Keratinocyte (primary cell): Measurements from ENCODE around the gene MTOR. TPM values are rescaled to one million over a fixed set of nuclear protein-coding genes. Genes with fewer than 3 reads are reported as not detected.
A peak's percentile ranks its signal among the peaks of the same experiment; 100 is the strongest.

Experiments
- DNase-seq: peaks from one replicate; pipeline ENCODE4 v3.0.0-alpha.2; 2011; ENCODE audit warnings: low read depth, missing footprints, low spot score
- FAIRE-seq: peaks from 2 replicates; lab custom pipeline; 2011; peaks lifted over from hg19 to GRCh38; lab: Jason Lieb, UNC
- H2AFZ ChIP-seq: 2 replicates; pipeline ENCODE4 v1.6.0; 2012; ENCODE audit warnings: low read length, control low read depth, inconsistent platforms; ENCODE audit not compliant: control insufficient read depth
- H3K27ac ChIP-seq: 2 replicates; pipeline ENCODE4 v1.5.1; 2011; ENCODE audit warnings: low read length; ENCODE audit not compliant: control insufficient read depth, insufficient read depth
- H3K27me3 ChIP-seq: 3 replicates; pipeline ENCODE4 v1.6.0; 2011; ENCODE audit warnings: low read length; ENCODE audit not compliant: control insufficient read depth, insufficient read depth; ENCODE audit errors: extremely low read depth
- H3K36me3 ChIP-seq, 2 experiments: 2 replicates in 1 of 2; 3 replicates in 1 of 2; pipeline ENCODE4 v1.5.1; 2011; ENCODE audit warnings: low read length in 2 of 2, mild to moderate bottlenecking in 1 of 2; ENCODE audit not compliant: control insufficient read depth in 2 of 2, insufficient read depth in 2 of 2; ENCODE audit errors: extremely low read depth in 1 of 2
- H3K4me1 ChIP-seq: 3 replicates; pipeline ENCODE4 v1.5.1; 2011; ENCODE audit warnings: low read length; ENCODE audit not compliant: control insufficient read depth, insufficient read depth; ENCODE audit errors: extremely low read depth
- H3K4me2 ChIP-seq: 3 replicates; pipeline ENCODE4 v1.6.0; 2011; ENCODE audit warnings: low read depth, low read length; ENCODE audit not compliant: control insufficient read depth, insufficient read depth; ENCODE audit errors: extremely low read depth
- H3K4me3 ChIP-seq, 3 experiments: fragments of 200-600 bp in 1 of 3; sonication (generic) in 1 of 3; 2 replicates in 2 of 3; 3 replicates in 1 of 3; pipeline ENCODE4 v1.5.1; 2011 to 2016; ENCODE audit warnings: low read length in 3 of 3, mild to moderate bottlenecking in 3 of 3, control low read depth in 2 of 3, inconsistent platforms in 1 of 3, low read depth in 1 of 3, mixed read lengths in 1 of 3, mixed run types in 1 of 3, moderate library complexity in 1 of 3; ENCODE audit not compliant: control insufficient read depth in 2 of 3, insufficient read depth in 2 of 3; ENCODE audit errors: extremely low read depth in 1 of 3
- H3K79me2 ChIP-seq: 2 replicates; pipeline ENCODE4 v1.6.0; 2012; ENCODE audit warnings: low read length; ENCODE audit not compliant: control insufficient read depth, insufficient read depth
- H3K9ac ChIP-seq: 3 replicates; pipeline ENCODE4 v1.6.0; 2011; ENCODE audit warnings: low read length; ENCODE audit not compliant: control insufficient read depth, insufficient read depth; ENCODE audit errors: extremely low read depth
- H3K9me1 ChIP-seq: 3 replicates; pipeline ENCODE4 v1.6.0; 2011; ENCODE audit warnings: low read length; ENCODE audit not compliant: control insufficient read depth, insufficient read depth; ENCODE audit errors: extremely low read depth
- H3K9me3 ChIP-seq: 2 replicates; pipeline ENCODE4 v1.5.1; 2012; ENCODE audit warnings: low read depth, low read length; ENCODE audit not compliant: control insufficient read depth
- H4K20me1 ChIP-seq: 3 replicates; pipeline ENCODE4 v1.6.0; 2011; ENCODE audit warnings: low read length; ENCODE audit not compliant: control insufficient read depth, insufficient read depth; ENCODE audit errors: extremely low read depth
- CTCF ChIP-seq, 3 experiments: IDR thresholded peaks in 1 of 3; conservative IDR thresholded peaks in 1 of 3; optimal IDR thresholded peaks in 1 of 3; 2 replicates in 2 of 3; 3 replicates in 1 of 3; pipeline versions ENCODE3 to v1.5.1; 2011; ENCODE audit warnings: low read length in 3 of 3, mild to moderate bottlenecking in 3 of 3, moderate library complexity in 2 of 3, control low read depth in 1 of 3, inconsistent platforms in 1 of 3; ENCODE audit not compliant: insufficient read depth in 2 of 3; ENCODE audit errors: extremely low read depth in 1 of 3
- EZH2 ChIP-seq: IDR thresholded peaks from one replicate; pipeline ENCODE4 v1.6.1; 2012; ENCODE audit warnings: inconsistent platforms, mild to moderate bottlenecking, low read length, moderate library complexity
- dilution Hi-C: fragments of 300-500 bp; cut with MboI; formaldehyde crosslinking; loops from one replicate; pipeline ENCODE4 v1.7.0; 2020; ENCODE audit warnings: low sequenced_read_pairs; ENCODE audit not compliant: extremely low pct_ligation_motif_present
- polyA minus RNA-seq, 3 experiments: library from RNA; depleted of rRNA, polyadenylated mRNA; stranded (reverse); fragments of >200 nt; gene quantifications; 1 replicate in 1 of 3; 2 replicates in 1 of 3; 3 replicates in 1 of 3; pipeline ENCODE4 v1.2.3, GENCODE V29; 2011
- polyA plus RNA-seq, 5 experiments: library from polyadenylated mRNA; depleted of rRNA in 3 of 5; stranded (reverse) in 3 of 5; stranded (forward) in 1 of 5; unstranded in 1 of 5; fragments of >200 nt; gene quantifications; 1 replicate in 1 of 5; 2 replicates in 3 of 5; 3 replicates in 1 of 5; pipeline versions ENCODE4 v1.2.1 to v1.2.3, GENCODE V29; 2011 to 2012; ENCODE audit warnings: missing spikeins in 2 of 5, low read depth in 1 of 5, low replicate concordance in 1 of 5

MTOR gene
- polyA plus RNA-seq (30.2 to 34.2 TPM (median 31.5 TPM) in 3 replicates), polyA minus RNA-seq (73.2 to 92.8 TPM (median 88.4 TPM) in 3 replicates)
- polyA plus RNA-seq (2011; ENCODE audit: low read depth), result 21.8 TPM
- polyA plus RNA-seq (2011; cell fraction: cytosol; rRNA removed), result 23.9 and 27.8 TPM in 2 replicates
- polyA plus RNA-seq (2011; cell fraction: nucleus; rRNA removed), result 84.0 and 91.6 TPM in 2 replicates
- polyA plus RNA-seq (2012; ENCODE audit: low replicate concordance), result 16.1 and 32.7 TPM in 2 replicates
- polyA minus RNA-seq (2011; cell fraction: cytosol; rRNA and poly(A)+ RNA removed), result 37.4 TPM
- 61.8 and 96.3 TPM in 2 replicates for polyA minus RNA-seq (2011; cell fraction: nucleus; rRNA and poly(A)+ RNA removed)

DNA sequence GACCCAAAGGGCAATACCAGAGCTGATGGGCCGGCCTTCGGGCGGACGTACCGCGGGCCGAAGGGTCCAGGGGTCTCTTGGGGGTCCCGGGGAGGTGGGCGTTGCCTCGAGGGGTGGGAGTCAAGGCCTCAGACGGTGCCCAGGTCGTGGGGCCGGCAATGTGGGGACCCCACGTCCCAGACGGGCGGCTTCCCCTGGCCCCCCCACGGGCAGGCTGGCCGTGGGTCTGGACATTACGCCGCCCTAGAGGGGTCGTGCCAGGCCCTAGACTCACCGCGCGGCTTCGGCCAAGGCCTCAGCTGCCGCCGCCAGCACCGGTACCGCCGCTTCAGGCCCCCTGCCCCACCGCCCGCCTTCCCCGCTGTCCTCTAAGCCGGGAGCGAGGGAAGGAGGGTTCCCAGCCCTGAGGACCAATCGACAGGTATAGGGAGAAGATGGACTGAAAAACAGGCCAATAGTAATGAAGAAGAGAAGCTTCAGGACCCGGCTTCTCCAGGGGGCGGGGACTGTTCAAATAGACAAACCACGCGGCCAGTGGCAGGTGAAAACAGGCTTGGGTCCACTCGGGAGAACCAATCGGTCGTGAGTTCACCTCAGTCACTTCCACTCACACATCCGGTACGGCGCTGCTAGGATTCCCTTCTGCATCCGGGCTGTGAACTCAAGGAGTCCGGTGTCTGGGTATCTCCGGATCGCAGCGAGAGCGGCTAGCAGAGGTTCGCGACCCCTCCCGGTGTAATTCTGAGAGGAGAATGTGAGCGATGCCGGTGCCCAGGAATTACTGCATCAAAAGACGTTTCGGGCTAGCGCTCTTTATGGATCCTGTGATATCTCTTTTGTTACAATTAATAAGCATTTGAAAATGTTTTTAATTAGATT lies at the start of gene MTOR:
TSS of gene MTOR (minus strand) at position 381 of the 879 bp plus-strand sequence. CDS start 3,142 bp downstream, outside the sequence.
- TF ChIP-seq CTCF (optimal IDR thresholded peaks at IDR 0.05 in 1 of 3, IDR thresholded peaks at IDR 0.05 in 1 of 3, conservative IDR thresholded peaks at IDR 0.05 in 1 of 3; ENCODE audit: extremely low read depth in 1 of 3, insufficient read depth in 2 of 3, low read length in 3 of 3) (peak in 2 of 3 experiments; percentile 13 to 18), EZH2 (no peak)
- Histone ChIP-seq H3K9me3 (no peaks in the 10 kb centered on the region), H4K20me1 (no peaks in the 10 kb centered on the region), H3K4me3 (peak within 1 kb of the TSS; percentile 85 to 93 (median 86)), H3K27ac (peak within 1 kb of the TSS; percentile 60), H3K36me3 (peaks cover 9% of the 10 kb centered on the region in 2 experiments), H3K9ac (peak within 1 kb of the TSS; percentile 88), H3K79me2 (peaks cover 14% of the 10 kb centered on the region), H3K27me3 (no peaks in the 10 kb centered on the region), H3K9me1 (no peaks in the 10 kb centered on the region), H2AFZ (peak within 1 kb of the TSS; percentile 83), H3K4me2 (peak within 1 kb of the TSS; percentile 83), H3K4me1 (no peaks in the 10 kb centered on the region)
- FAIRE-seq (peak; percentile 96), DNase-seq (peak; percentile 97)
- dilution Hi-C loops, result no loop called here

- Histone ChIP-seq H3K9me3 (no peaks in the 10 kb centered on the region), H3K79me2 (no peaks in the 10 kb centered on the region), H3K27me3 (no peaks in the 10 kb centered on the region), H3K4me3 (no peak overlapping the region), H3K9me1 (no peaks in the 10 kb centered on the region), H3K4me2 (no peak overlapping the region), H4K20me1 (no peaks in the 10 kb centered on the region), H3K4me1 (peaks cover 8% of the 10 kb centered on the region), H3K27ac (no peak overlapping the region), H2AFZ (no peak overlapping the region), H3K9ac (no peak overlapping the region), H3K36me3 (no peaks in the 10 kb centered on the region)
- FAIRE-seq (no peak), DNase-seq (no peak)
- dilution Hi-C loops, result no loop called here
- no peak for TF ChIP-seq EZH2
- TF ChIP-seq CTCF (optimal IDR thresholded peaks at IDR 0.05 in 1 of 3, IDR thresholded peaks at IDR 0.05 in 1 of 3, conservative IDR thresholded peaks at IDR 0.05 in 1 of 3; ENCODE audit: extremely low read depth in 1 of 3, insufficient read depth in 2 of 3, low read length in 3 of 3), result no peak
Measured at GRCh38 chr1:11309385-11309784, 47.0 kb upstream of the MTOR start.
